A549 (cell line): ENCODE measurements around the gene PPP4C. TPM values are rescaled to one million over a fixed set of nuclear protein-coding genes. Genes with fewer than 3 reads are reported as not detected.

Experiments
- ATAC-seq, 2 experiments: fragments of 200-7000 bp in 1 of 2; fragments of >200 bp in 1 of 2; cut with Nextera tagmentation in 1 of 2; cut with Tn5 transposase in 1 of 2; 3 replicates each; pipeline versions ENCODE4 v1.8.0 to v1.9.1; 2018 to 2020; ENCODE audit warnings: mild to moderate bottlenecking in 1 of 2, moderate library complexity in 1 of 2
- CTCF ChIA-PET: fragments of 300-600 bp; sonication (Branson Sonifier 250); formaldehyde crosslinking; extraction: SDS; loops from one replicate; lab custom pipeline; 2021; ENCODE audit warnings: antibody characterized with exemption, inconsistent platforms; lab: Yijun Ruan, JAX
- POLR2A ChIA-PET: fragments of 350-600 bp; formaldehyde crosslinking; extraction: SDS; loops from one replicate; lab custom pipeline; 2021; ENCODE audit warnings: antibody characterized with exemption, inconsistent platforms; lab: Yijun Ruan, JAX
- DNase-seq, 2 experiments: peaks; one replicate each; pipeline versions ENCODE4 v3.0.0 to v3.0.0-alpha.2; 2011 to 2016; ENCODE audit warnings: low read depth in 1 of 2, low spot score in 1 of 2
- FAIRE-seq: peaks from 2 replicates; lab custom pipeline; 2011; peaks lifted over from hg19 to GRCh38; lab: Jason Lieb, UNC
- H3K27ac ChIP-seq, 2 experiments: fragments of >200 bp; sonication (Bioruptor Twin); formaldehyde crosslinking; 3 replicates each; pipeline ENCODE4 v1.5.1; 2016 to 2017
- H3K4me1 ChIP-seq: fragments of >200 bp; sonication (Bioruptor Twin); formaldehyde crosslinking; 3 replicates; pipeline ENCODE4 v1.6.1; 2016
- H3K4me2 ChIP-seq: fragments of >200 bp; sonication (Bioruptor Twin); formaldehyde crosslinking; 3 replicates; pipeline ENCODE4 v1.6.1; 2016
- H3K4me3 ChIP-seq: fragments of >200 bp; sonication (Bioruptor Twin); formaldehyde crosslinking; 3 replicates; pipeline ENCODE4 v1.5.1; 2016
- H3K9me3 ChIP-seq: fragments of >200 bp; sonication (Bioruptor Twin); formaldehyde crosslinking; 3 replicates; pipeline ENCODE4 v1.6.1; 2016
- ATOH8 ChIP-seq: fragments of 250-450 bp; sonication (Bioruptor Pico); IDR thresholded peaks from 2 replicates; pipeline ENCODE4 v1.5.0; 2020; ENCODE audit warnings: low read depth, mild to moderate bottlenecking, moderate library complexity
- CBX2 ChIP-seq: fragments of 200-600 bp; sonication (generic); IDR thresholded peaks from 2 replicates; pipeline ENCODE4 v1.6.1; 2016; ENCODE audit warnings: low read depth, mild to moderate bottlenecking, borderline replicate concordance
- CTCF ChIP-seq: fragments of >200 bp; sonication (Bioruptor Twin); formaldehyde crosslinking; IDR thresholded peaks from 3 replicates; pipeline ENCODE4 v1.5.1; 2016
- EHF ChIP-seq: fragments of 250-450 bp; sonication (Bioruptor Pico); IDR thresholded peaks from 2 replicates; pipeline ENCODE4 v1.5.0; 2020; ENCODE audit warnings: mild to moderate bottlenecking
- EHMT2 ChIP-seq: fragments of 200-600 bp; sonication (generic); IDR thresholded peaks from 2 replicates; pipeline ENCODE4 v1.6.1; 2016; ENCODE audit warnings: antibody characterized with exemption, low read depth, mild to moderate bottlenecking, moderate library complexity
- ELK1 ChIP-seq: fragments of 150-350 bp; IDR thresholded peaks from 2 replicates; pipeline ENCODE4 v1.6.1; 2014; ENCODE audit warnings: low read depth, mild to moderate bottlenecking, low read length
- EP300 ChIP-seq, 2 experiments: fragments of >200 bp; sonication (Bioruptor Twin); formaldehyde crosslinking; IDR thresholded peaks; 2 replicates in 1 of 2; 3 replicates in 1 of 2; pipeline ENCODE4 v1.6.1; 2016 to 2017
- FOXS1 ChIP-seq: fragments of 250-450 bp; sonication (Bioruptor Pico); IDR thresholded peaks from 2 replicates; pipeline ENCODE4 v1.5.0; 2020; ENCODE audit warnings: mild to moderate bottlenecking, moderate library complexity
- HDAC2 ChIP-seq: fragments of 200-600 bp; sonication (generic); IDR thresholded peaks from 2 replicates; pipeline ENCODE4 v1.6.1; 2016
- HES2 ChIP-seq: fragments of >200 bp; sonication (Bioruptor Twin); formaldehyde crosslinking; IDR thresholded peaks from 2 replicates; pipeline ENCODE4 v1.6.1; 2016
- HEYL ChIP-seq: fragments of 250-450 bp; sonication (Bioruptor Pico); IDR thresholded peaks from 2 replicates; pipeline ENCODE4 v1.8.0; 2021; ENCODE audit warnings: mild to moderate bottlenecking, moderate library complexity
- HOXB13 ChIP-seq: fragments of 250-450 bp; sonication (Bioruptor Pico); IDR thresholded peaks from 2 replicates; pipeline ENCODE4 v1.5.0; 2020; ENCODE audit warnings: low read depth, mild to moderate bottlenecking, moderate library complexity
- JUNB ChIP-seq: fragments of >200 bp; sonication (Bioruptor Twin); formaldehyde crosslinking; IDR thresholded peaks from 2 replicates; pipeline ENCODE4 v1.6.1; 2016
- MAFK ChIP-seq: fragments of 450-650 bp; IDR thresholded peaks from 2 replicates; pipeline ENCODE4 v1.6.1; 2014; ENCODE audit not compliant: partially characterized antibody
- NPAS2 ChIP-seq: fragments of 250-450 bp; sonication (Bioruptor Pico); IDR thresholded peaks from 2 replicates; pipeline ENCODE4 v1.8.0; 2022; ENCODE audit warnings: mild to moderate bottlenecking, moderate library complexity, borderline replicate concordance
- PBX3 ChIP-seq: IDR thresholded peaks from 2 replicates; pipeline ENCODE4 v1.6.1; 2012
- POLR2AphosphoS2 ChIP-seq: conservative IDR thresholded peaks from 2 replicates; pipeline ENCODE4 v1.6.1; 2012; ENCODE audit warnings: low read length, improper control_type of control experiment, inconsistent platforms
- RARB ChIP-seq: fragments of 250-450 bp; sonication (Bioruptor Pico); IDR thresholded peaks from 2 replicates; pipeline ENCODE4 v1.8.0; 2021; ENCODE audit warnings: mild to moderate bottlenecking, moderate library complexity
- RCOR1 ChIP-seq: fragments of 150-350 bp; IDR thresholded peaks from 2 replicates; pipeline ENCODE4 v1.6.1; 2014; ENCODE audit warnings: antibody characterized with exemption, low read length, low read depth
- RFX5 ChIP-seq: fragments of 450-650 bp; IDR thresholded peaks from 2 replicates; pipeline ENCODE4 v1.7.1; 2014; ENCODE audit warnings: antibody characterized with exemption, mild to moderate bottlenecking, moderate library complexity
- SREBF2 ChIP-seq: fragments of 450-650 bp; IDR thresholded peaks from 2 replicates; pipeline ENCODE4 v1.6.1; 2014; ENCODE audit warnings: mild to moderate bottlenecking, moderate library complexity
- USF2 ChIP-seq: fragments of 450-650 bp; IDR thresholded peaks from 2 replicates; pipeline ENCODE4 v1.6.1; 2014; ENCODE audit warnings: antibody characterized with exemption
- ZC3H11A ChIP-seq: fragments of 450-650 bp; IDR thresholded peaks from 2 replicates; pipeline ENCODE4 v1.6.1; 2014; ENCODE audit warnings: antibody characterized with exemption, mild to moderate bottlenecking
- WGBS: methylation state at CpG from one replicate; pipeline ENCODE4 v1.1.6; 2017; ENCODE audit errors: missing lambda C conversion rate; 5-methylcytosine and 5-hydroxymethylcytosine counted together
- polyA plus RNA-seq, 4 experiments: library from polyadenylated mRNA; depleted of rRNA in 3 of 4; stranded (reverse); fragments of >200 nt; fragmentation: RNase III in 1 of 4; extraction: RNeasy Plus Mini Kit Qiagen cat#74134 plus additional on column Dnase treatment in 1 of 4; gene quantifications; 2 replicates in 3 of 4; 3 replicates in 1 of 4; pipeline ENCODE4 v1.2.3, GENCODE V29; 2011 to 2017

PPP4C gene
- polyA plus RNA-seq, 2 of the 4 experiments (the other 2 are of a cell fraction), result 102 to 115 TPM

GRCh38 chr16:30088237-30088831 is 12.5 kb downstream of the PPP4C start:
- ChIA-PET POLR2A (interaction anchor here (4.9 kb wide), 1 partner anchor 23 kb away, joined by 67 read pairs; the partner anchor contains the start of gene ALDOA), CTCF (interaction anchor here (7.4 to 9.6 kb wide), 2 partner anchors 10 to 24 kb away, joined by 119 to 143 read pairs; partner anchors contain the start of genes ALDOA and PPP4C)
- Histone ChIP-seq H3K4me1 (peaks cover 19% of the 10 kb centered on the region), H3K27ac (peak overlapping the region in 1 of 2 experiments; percentile 94; a peak in 2 of 6 replicates), H3K4me3 (no peak overlapping the region), H3K4me2 (no peak overlapping the region), H3K9me3 (no peaks in the 10 kb centered on the region)
- ATAC-seq, result no peak
- no peak for DNase-seq
- TF ChIP-seq EHF (CRISPR knock-in tag) (no peak), SREBF2 (no peak), EHMT2 (no peak), CTCF (no peak), POLR2AphosphoS2 (no peak), RFX5 (no peak), USF2 (no peak), MAFK (peak; percentile 93), NPAS2 (CRISPR knock-in tag) (no peak)
- FAIRE-seq, result no peak
- WGBS, result 67% methylated on average over 10 of the region's 10 CpGs

- Histone ChIP-seq H3K9me3 (no peaks in the 10 kb centered on the region), H3K27ac (peak overlapping the region in 1 of 2 experiments; percentile 94; a peak in 3 of 6 replicates), H3K4me3 (no peak overlapping the region), H3K4me1 (peaks cover 19% of the 10 kb centered on the region), H3K4me2 (no peak overlapping the region)
- DNase-seq (no peak), ATAC-seq (no peak), FAIRE-seq (no peak)
- ChIA-PET CTCF (interaction anchor here (0.7 to 9.6 kb wide), 4 partner anchors 11 to 1233 kb away, joined by 3 to 153 read pairs (median 131); partner anchors contain the start of genes ALDOA, GDPD3 and PPP4C), POLR2A (interaction anchor here (4.9 kb wide), 1 partner anchor 23 kb away, joined by 67 read pairs; the partner anchor contains the start of gene ALDOA)
- WGBS, result 92% methylated on average over 19 of the region's 22 CpGs
- TF ChIP-seq HES2 (no peak), CBX2 (no peak), RFX5 (no peak), ELK1 (no peak), CTCF (no peak), ATOH8 (CRISPR knock-in tag) (no peak), RCOR1 (no peak), JUNB (no peak), ZC3H11A (no peak), SREBF2 (no peak), HDAC2 (no peak), PBX3 (no peak), HEYL (no peak), HOXB13 (CRISPR knock-in tag) (no peak), RARB (CRISPR knock-in tag) (no peak), EP300 (IDR thresholded peaks at IDR 0.05) (no peak), FOXS1 (CRISPR knock-in tag) (no peak)
Measured at GRCh38 chr16:30088832-30089624, 13.2 kb downstream of the PPP4C start.
